Activated naive CD4-positive, alpha-beta T cell treated with anti-CD3 and anti-CD28 coated beads, Interleukin-2, amount 50 U/mL, for 24 hours (primary cell): ENCODE measurements around the gene DIP2B.
A peak's percentile ranks its signal among the peaks of the same experiment; 100 is the strongest.
"Not testable (repeated sequence)": the region's sequence is repeated elsewhere in the genome, so short reads cannot be mapped to it uniquely, and the experiment has no call there.

Experiments
- H3K27ac Mint-ChIP-seq: one replicate; pipeline ENCODE4 v1.8.0; 2021; ENCODE audit warnings: mild to moderate bottlenecking, mixed read lengths
- H3K27me3 Mint-ChIP-seq: one replicate; pipeline ENCODE4 v1.8.0; 2021; ENCODE audit warnings: mixed read lengths
- H3K36me3 Mint-ChIP-seq: one replicate; pipeline ENCODE4 v1.8.0; 2021; ENCODE audit warnings: mixed read lengths
- H3K4me1 Mint-ChIP-seq: one replicate; pipeline ENCODE4 v1.8.0; 2021; ENCODE audit warnings: mixed read lengths
- H3K4me3 Mint-ChIP-seq: one replicate; pipeline ENCODE4 v1.8.0; 2021; ENCODE audit warnings: mild to moderate bottlenecking, mixed read lengths
- H3K9me3 Mint-ChIP-seq: one replicate; pipeline ENCODE4 v1.8.0; 2021; ENCODE audit warnings: mixed read lengths

DIP2B gene

GRCh38 chr12:50555471-50555885 is 50.7 kb downstream of the DIP2B start:
- Mint-ChIP-seq H3K4me3 (peak overlapping the region; percentile 76), H3K27ac (peak overlapping the region; percentile 99), H3K9me3 (no peaks in the 10 kb centered on the region), H3K27me3 (no peaks in the 10 kb centered on the region), H3K4me1 (peaks cover 61% of the 10 kb centered on the region), H3K36me3 (peaks cover 22% of the 10 kb centered on the region)

GRCh38 chr12:50556273-50556672 is 51.5 kb downstream of the DIP2B start:
- Mint-ChIP-seq H3K36me3 (peaks cover 22% of the 10 kb centered on the region), H3K27ac (peak overlapping the region; percentile 99), H3K4me3 (peak overlapping the region; percentile 76), H3K9me3 (no peaks in the 10 kb centered on the region), H3K4me1 (peaks cover 65% of the 10 kb centered on the region), H3K27me3 (no peaks in the 10 kb centered on the region)

- not testable (repeated sequence) for H3K27me3 Mint-ChIP-seq, H3K9me3 Mint-ChIP-seq, H3K4me3 Mint-ChIP-seq
- Mint-ChIP-seq H3K27ac (peak overlapping the region; percentile 75), H3K36me3 (peaks cover 18% of the 10 kb centered on the region), H3K4me1 (peaks cover 66% of the 10 kb centered on the region)
Observed at GRCh38 chr12:50556796-50557195, 52.0 kb downstream of the DIP2B start.

- peak overlapping the region; percentile 75 for H3K27ac Mint-ChIP-seq
- H3K4me3 Mint-ChIP-seq = no peak overlapping the region
Observed at GRCh38 chr12:50557421-50557820, 52.6 kb downstream of the DIP2B start.

GRCh38 chr12:50558970-50559369 is 54.2 kb downstream of the DIP2B start:
- Mint-ChIP-seq H3K27me3 (no peaks in the 10 kb centered on the region), H3K9me3 (no peaks in the 10 kb centered on the region), H3K4me1 (peaks cover 74% of the 10 kb centered on the region), H3K4me3 (no peak overlapping the region), H3K27ac (peak overlapping the region; percentile 38), H3K36me3 (peaks cover 12% of the 10 kb centered on the region)

More at GRCh38 chr12:50557421-50557820, 52.6 kb downstream of the DIP2B start:
- Mint-ChIP-seq H3K27me3 (no peaks in the 10 kb centered on the region), H3K4me1 (peaks cover 67% of the 10 kb centered on the region), H3K9me3 (no peaks in the 10 kb centered on the region), H3K36me3 (peaks cover 17% of the 10 kb centered on the region)

GRCh38 chr12:50562520-50563433 is 58.0 kb downstream of the DIP2B start:
- Mint-ChIP-seq H3K4me1 (peaks cover 79% of the 10 kb centered on the region), H3K4me3 (no peak overlapping the region), H3K27me3 (no peaks in the 10 kb centered on the region), H3K9me3 (no peaks in the 10 kb centered on the region), H3K27ac (peak overlapping the region; percentile 68), H3K36me3 (peaks cover 10% of the 10 kb centered on the region)

GRCh38 chr12:50563434-50563787 is 58.6 kb downstream of the DIP2B start:
- H3K27me3 Mint-ChIP-seq = no peaks in the 10 kb centered on the region
- no peaks in the 10 kb centered on the region for H3K9me3 Mint-ChIP-seq
- no peak overlapping the region for H3K4me3 Mint-ChIP-seq
- H3K27ac Mint-ChIP-seq = no peak overlapping the region
- peaks cover 7% of the 10 kb centered on the region for H3K36me3 Mint-ChIP-seq
- peaks cover 80% of the 10 kb centered on the region for H3K4me1 Mint-ChIP-seq

- peaks cover 80% of the 10 kb centered on the region for H3K4me1 Mint-ChIP-seq
- no peaks in the 10 kb centered on the region for H3K27me3 Mint-ChIP-seq
- no peaks in the 10 kb centered on the region for H3K9me3 Mint-ChIP-seq
- peak overlapping the region; percentile 0 for H3K4me3 Mint-ChIP-seq
- H3K27ac Mint-ChIP-seq = peak overlapping the region; percentile 63
- H3K36me3 Mint-ChIP-seq = peaks cover 3% of the 10 kb centered on the region
Observed at GRCh38 chr12:50564237-50564947, 59.6 kb downstream of the DIP2B start.

GRCh38 chr12:50564948-50565297 is 60.1 kb downstream of the DIP2B start:
- peaks cover 3% of the 10 kb centered on the region for H3K36me3 Mint-ChIP-seq
- no peak overlapping the region for H3K27ac Mint-ChIP-seq
- no peaks in the 10 kb centered on the region for H3K27me3 Mint-ChIP-seq
- H3K4me1 Mint-ChIP-seq = peaks cover 80% of the 10 kb centered on the region
- peak overlapping the region; percentile 0 for H3K4me3 Mint-ChIP-seq
- no peaks in the 10 kb centered on the region for H3K9me3 Mint-ChIP-seq

- Mint-ChIP-seq H3K4me1 (peaks cover 77% of the 10 kb centered on the region), H3K27ac (peak overlapping the region; percentile 6), H3K4me3 (no peak overlapping the region), H3K27me3 (no peaks in the 10 kb centered on the region), H3K9me3 (no peaks in the 10 kb centered on the region), H3K36me3 (peaks cover 3% of the 10 kb centered on the region)
Observed at GRCh38 chr12:50566066-50566465, 61.3 kb downstream of the DIP2B start.

- H3K27me3 Mint-ChIP-seq = no peaks in the 10 kb centered on the region
- peaks cover 72% of the 10 kb centered on the region for H3K4me1 Mint-ChIP-seq
Observed at GRCh38 chr12:50567926-50568325, 63.1 kb downstream of the DIP2B start.

GRCh38 chr12:50568338-50569091 is 63.7 kb downstream of the DIP2B start:
- Mint-ChIP-seq H3K9me3 (no peaks in the 10 kb centered on the region), H3K36me3 (peaks cover 3% of the 10 kb centered on the region), H3K4me1 (peaks cover 73% of the 10 kb centered on the region), H3K27ac (peak overlapping the region; percentile 12), H3K27me3 (no peaks in the 10 kb centered on the region), H3K4me3 (no peak overlapping the region)

More at GRCh38 chr12:50567926-50568325, 63.1 kb downstream of the DIP2B start:
- Mint-ChIP-seq H3K9me3 (no peaks in the 10 kb centered on the region), H3K27ac (peak overlapping the region; percentile 72), H3K4me3 (no peak overlapping the region), H3K36me3 (peaks cover 3% of the 10 kb centered on the region)

GRCh38 chr12:50569321-50569720 is 64.5 kb downstream of the DIP2B start:
- peak overlapping the region; percentile 12 for H3K27ac Mint-ChIP-seq
- peaks cover 3% of the 10 kb centered on the region for H3K36me3 Mint-ChIP-seq
- no peaks in the 10 kb centered on the region for H3K27me3 Mint-ChIP-seq
- H3K9me3 Mint-ChIP-seq = no peaks in the 10 kb centered on the region
- no peak overlapping the region for H3K4me3 Mint-ChIP-seq
- peaks cover 73% of the 10 kb centered on the region for H3K4me1 Mint-ChIP-seq

GRCh38 chr12:50569876-50570275 is 65.1 kb downstream of the DIP2B start:
- Mint-ChIP-seq H3K27me3 (no peaks in the 10 kb centered on the region), H3K27ac (no peak overlapping the region), H3K36me3 (peaks cover 3% of the 10 kb centered on the region), H3K4me1 (peaks cover 73% of the 10 kb centered on the region), H3K4me3 (no peak overlapping the region), H3K9me3 (no peaks in the 10 kb centered on the region)

GRCh38 chr12:50571786-50572185 is 67.0 kb downstream of the DIP2B start:
- Mint-ChIP-seq H3K27me3 (no peaks in the 10 kb centered on the region), H3K4me1 (peaks cover 61% of the 10 kb centered on the region), H3K36me3 (peaks cover 3% of the 10 kb centered on the region), H3K9me3 (no peaks in the 10 kb centered on the region), H3K4me3 (no peak overlapping the region), H3K27ac (no peak overlapping the region)
